HEK293 (cell line): ENCODE data around the gene ARIH1.

Source experiments
- CTCF ChIA-PET: fragments of 350-600 bp; formaldehyde crosslinking; extraction: SDS; loops from one replicate; lab custom pipeline; 2021; ENCODE audit warnings: antibody characterized with exemption; lab: Yijun Ruan, JAX
- POLR2A ChIA-PET: fragments of 300-600 bp; formaldehyde crosslinking; extraction: SDS; loops from one replicate; lab custom pipeline; 2020; ENCODE audit warnings: antibody characterized with exemption, inconsistent platforms; lab: Yijun Ruan, JAX
- H3K27ac ChIP-seq: fragments of 200-500 bp; sonication (Bioruptor generic); 2 replicates; pipeline ENCODE4 v1.5.1; 2014; ENCODE audit warnings: low read depth, low read length, control low read depth, inconsistent platforms; ENCODE audit errors: extremely low read depth
- H3K36me3 ChIP-seq, 2 experiments: fragments of 200-500 bp in 1 of 2; sonication (Bioruptor generic) in 1 of 2; 1 replicate in 1 of 2; 2 replicates in 1 of 2; pipeline ENCODE4 v1.5.1; 2014 to 2017; ENCODE audit warnings: inconsistent platforms in 2 of 2, low read length in 2 of 2; ENCODE audit not compliant: control insufficient read depth in 2 of 2, insufficient read depth in 1 of 2
- H3K4me1 ChIP-seq: fragments of 200-500 bp; sonication (Bioruptor generic); 2 replicates; pipeline ENCODE4 v1.5.1; 2014; ENCODE audit warnings: mild to moderate bottlenecking, low read length, inconsistent platforms; ENCODE audit not compliant: control insufficient read depth, insufficient read depth
- H3K4me3 ChIP-seq: 2 replicates; pipeline ENCODE4 v1.5.1; 2011; ENCODE audit warnings: low read depth, mild to moderate bottlenecking, control low read depth, low read length, moderate library complexity
- H3K9me3 ChIP-seq: fragments of 200-500 bp; sonication (Bioruptor generic); 2 replicates; pipeline ENCODE4 v1.5.1; 2014; ENCODE audit warnings: low read depth, low read length, inconsistent platforms; ENCODE audit not compliant: control insufficient read depth, insufficient read depth
- AEBP2 ChIP-seq: fragments of 450-650 bp; formaldehyde crosslinking; IDR thresholded peaks from 2 replicates; pipeline ENCODE4 v1.5.1; 2016; ENCODE audit warnings: missing biosample characterization, missing genetic modification characterization, borderline replicate concordance
- BCL11B ChIP-seq: fragments of 450-650 bp; formaldehyde crosslinking; IDR thresholded peaks from 2 replicates; pipeline ENCODE4 v1.5.1; 2016; ENCODE audit warnings: low read depth, missing biosample characterization, missing genetic modification characterization
- ZNF133 ChIP-seq: fragments of 450-650 bp; formaldehyde crosslinking; IDR thresholded peaks from 2 replicates; pipeline ENCODE4 v1.5.1; 2016; ENCODE audit warnings: missing biosample characterization, missing genetic modification characterization
- ZNF140 ChIP-seq: fragments of 450-650 bp; formaldehyde crosslinking; IDR thresholded peaks from 2 replicates; pipeline ENCODE4 v1.5.1; 2016; ENCODE audit warnings: missing biosample characterization, missing genetic modification characterization
- ZNF146 ChIP-seq: fragments of 450-650 bp; formaldehyde crosslinking; IDR thresholded peaks from 2 replicates; pipeline ENCODE4 v1.5.1; 2016; ENCODE audit warnings: missing biosample characterization, missing genetic modification characterization
- ZNF16 ChIP-seq: fragments of 450-650 bp; formaldehyde crosslinking; IDR thresholded peaks from 2 replicates; pipeline ENCODE4 v1.5.1; 2016; ENCODE audit warnings: low read depth, missing biosample characterization, missing genetic modification characterization
- ZNF214 ChIP-seq: fragments of 450-650 bp; formaldehyde crosslinking; IDR thresholded peaks from 2 replicates; pipeline ENCODE4 v1.5.1; 2017; ENCODE audit warnings: missing biosample characterization, mild to moderate bottlenecking, missing genetic modification characterization, borderline replicate concordance
- ZNF394 ChIP-seq: fragments of 450-650 bp; formaldehyde crosslinking; IDR thresholded peaks from 2 replicates; pipeline ENCODE4 v1.5.1; 2016; ENCODE audit warnings: missing biosample characterization, missing genetic modification characterization, mild to moderate bottlenecking, moderate library complexity, borderline replicate concordance
- ZNF510 ChIP-seq: fragments of 450-650 bp; formaldehyde crosslinking; IDR thresholded peaks from 2 replicates; pipeline ENCODE4 v1.5.1; 2018; ENCODE audit warnings: mild to moderate bottlenecking, missing genetic modification characterization, missing biosample characterization; ENCODE audit not compliant: insufficient replicate concordance
- ZNF549 ChIP-seq: fragments of 450-650 bp; IDR thresholded peaks from 2 replicates; pipeline ENCODE4 v1.5.1; 2018; ENCODE audit warnings: missing biosample characterization, missing genetic modification characterization, mild to moderate bottlenecking, inconsistent platforms, moderate library complexity
- ZNF558 ChIP-seq: fragments of 450-650 bp; formaldehyde crosslinking; IDR thresholded peaks from 2 replicates; pipeline ENCODE4 v1.5.1; 2016; ENCODE audit warnings: missing biosample characterization, missing genetic modification characterization
- ZNF629 ChIP-seq: fragments of 450-650 bp; formaldehyde crosslinking; IDR thresholded peaks from 2 replicates; pipeline ENCODE4 v1.5.1; 2017; ENCODE audit warnings: missing biosample characterization, missing genetic modification characterization
- ZNF777 ChIP-seq: fragments of 450-650 bp; formaldehyde crosslinking; IDR thresholded peaks from 2 replicates; pipeline ENCODE4 v1.5.1; 2017; ENCODE audit warnings: missing biosample characterization, missing genetic modification characterization, borderline replicate concordance
- ZNF830 ChIP-seq: fragments of 450-650 bp; IDR thresholded peaks from 2 replicates; pipeline ENCODE4 v1.5.0; 2018; ENCODE audit warnings: missing biosample characterization, missing genetic modification characterization, low read depth, mild to moderate bottlenecking, moderate library complexity
- TF ChIP-seq, protein P1 (sequence below): fragments of 450-650 bp; IDR thresholded peaks from 2 replicates; pipeline ENCODE4 v1.5.1; 2018; ENCODE audit warnings: missing biosample characterization, missing genetic modification characterization
- TF ChIP-seq, protein P2 (sequence below): sonication (generic); formaldehyde crosslinking; IDR thresholded peaks from 2 replicates; pipeline ENCODE4 v1.8.1; 2022; ENCODE audit warnings: mild to moderate bottlenecking, moderate library complexity, missing genetic modification reagents

ARIH1 gene

DNA sequence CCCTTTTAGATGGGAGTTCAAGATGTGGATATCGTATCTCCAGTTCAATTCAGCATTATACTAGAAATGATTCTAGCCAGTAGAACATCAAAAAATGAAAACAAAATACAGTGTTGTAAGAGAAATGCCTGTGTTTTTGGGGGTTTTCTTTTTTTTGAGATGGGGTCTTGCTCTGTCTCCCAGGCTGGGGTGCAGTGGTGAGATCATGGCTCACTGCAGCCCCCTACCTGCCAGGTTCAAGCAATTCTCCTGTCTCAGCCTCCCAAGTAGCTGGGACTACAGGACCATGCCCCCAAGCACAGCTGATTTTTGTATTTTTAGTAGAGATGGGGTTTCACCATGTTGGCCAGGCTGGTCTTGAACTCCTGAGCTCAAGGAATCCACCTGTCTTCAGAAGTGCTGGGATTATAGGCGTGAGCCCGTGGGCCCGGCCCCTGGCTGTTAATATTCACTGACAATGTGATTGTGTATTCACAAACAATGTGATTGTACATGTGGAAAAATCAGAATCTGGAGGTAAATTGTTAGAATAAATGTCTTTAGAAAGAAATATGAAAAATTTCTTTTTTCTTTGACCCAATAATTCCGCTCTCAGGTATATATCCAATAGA lies 59.0 kb downstream of the ARIH1 start (continued):
- TF ChIP-seq, protein P1, sequence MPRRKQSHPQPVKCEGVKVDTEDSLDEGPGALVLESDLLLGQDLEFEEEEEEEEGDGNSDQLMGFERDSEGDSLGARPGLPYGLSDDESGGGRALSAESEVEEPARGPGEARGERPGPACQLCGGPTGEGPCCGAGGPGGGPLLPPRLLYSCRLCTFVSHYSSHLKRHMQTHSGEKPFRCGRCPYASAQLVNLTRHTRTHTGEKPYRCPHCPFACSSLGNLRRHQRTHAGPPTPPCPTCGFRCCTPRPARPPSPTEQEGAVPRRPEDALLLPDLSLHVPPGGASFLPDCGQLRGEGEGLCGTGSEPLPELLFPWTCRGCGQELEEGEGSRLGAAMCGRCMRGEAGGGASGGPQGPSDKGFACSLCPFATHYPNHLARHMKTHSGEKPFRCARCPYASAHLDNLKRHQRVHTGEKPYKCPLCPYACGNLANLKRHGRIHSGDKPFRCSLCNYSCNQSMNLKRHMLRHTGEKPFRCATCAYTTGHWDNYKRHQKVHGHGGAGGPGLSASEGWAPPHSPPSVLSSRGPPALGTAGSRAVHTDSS (tag by site-specific recombination) = no peak

- Histone ChIP-seq H3K4me3 (no peak overlapping the region), H3K4me1 (peaks cover 14% of the 10 kb centered on the region), H3K9me3 (no peaks in the 10 kb centered on the region), H3K36me3 (peaks cover 0 to 9% of the 10 kb centered on the region in 2 experiments; a peak in 1 of 3 replicates), H3K27ac (no peak overlapping the region)
- TF ChIP-seq ZNF133 (tag by site-specific recombination) = no peak
- TF ChIP-seq ZNF777 = no peak
- no peak for TF ChIP-seq ZNF510 (tag by site-specific recombination)
- TF ChIP-seq BCL11B = no peak
- TF ChIP-seq ZNF146 (tag by site-specific recombination) = no peak
- TF ChIP-seq ZNF549 (tag by site-specific recombination) = no peak
- TF ChIP-seq ZNF214 (tag by site-specific recombination) = no peak
- TF ChIP-seq ZNF830 (tag by site-specific recombination) = no peak
- TF ChIP-seq ZNF558 (tag by site-specific recombination) = no peak
- TF ChIP-seq ZNF16 (tag by site-specific recombination) = no peak
- no peak for TF ChIP-seq ZNF629 (tag by site-specific recombination)
- TF ChIP-seq ZNF140 = no peak
- POLR2A ChIA-PET = no interaction called here
- CTCF ChIA-PET = interaction anchor here (2.4 kb wide), 1 partner anchor 10 kb away, joined by 14 read pairs; no protein-coding TSS in a partner anchor
Measured at GRCh38 chr15:72534523-72534922, 60.4 kb downstream of the ARIH1 start.

DNA sequence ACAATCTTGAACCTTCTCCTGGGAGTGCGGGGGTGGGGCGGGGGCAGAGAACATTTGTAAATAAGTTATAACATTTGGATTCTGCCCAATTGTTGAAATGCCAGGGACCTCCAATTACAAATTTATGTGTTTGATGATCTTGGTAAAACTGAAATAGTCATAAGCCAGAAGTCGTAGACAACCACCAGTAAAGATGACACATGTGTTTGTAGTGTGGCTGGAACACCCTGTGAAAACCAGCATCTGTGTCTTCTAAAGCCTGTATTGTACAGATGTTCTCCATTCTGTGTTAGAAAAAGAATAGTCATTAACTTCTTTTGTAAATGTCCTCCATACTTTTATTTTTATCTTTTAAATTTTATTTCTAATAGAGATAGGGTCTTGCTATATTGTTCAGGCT lies 61.8 kb downstream of the ARIH1 start:
- no peak for TF ChIP-seq ZNF394
- TF ChIP-seq, protein P2, sequence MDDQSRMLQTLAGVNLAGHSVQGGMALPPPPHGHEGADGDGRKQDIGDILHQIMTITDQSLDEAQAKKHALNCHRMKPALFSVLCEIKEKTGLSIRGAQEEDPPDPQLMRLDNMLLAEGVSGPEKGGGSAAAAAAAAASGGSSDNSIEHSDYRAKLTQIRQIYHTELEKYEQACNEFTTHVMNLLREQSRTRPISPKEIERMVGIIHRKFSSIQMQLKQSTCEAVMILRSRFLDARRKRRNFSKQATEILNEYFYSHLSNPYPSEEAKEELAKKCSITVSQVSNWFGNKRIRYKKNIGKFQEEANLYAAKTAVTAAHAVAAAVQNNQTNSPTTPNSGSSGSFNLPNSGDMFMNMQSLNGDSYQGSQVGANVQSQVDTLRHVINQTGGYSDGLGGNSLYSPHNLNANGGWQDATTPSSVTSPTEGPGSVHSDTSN (CRISPR knock-in tag) = no peak
- TF ChIP-seq AEBP2 (tag by site-specific recombination) = no peak
- no peaks in the 10 kb centered on the region for H3K9me3 ChIP-seq
- peaks cover 0 to 9% of the 10 kb centered on the region in 2 experiments; a peak in 1 of 3 replicates for H3K36me3 ChIP-seq
- H3K27ac ChIP-seq = no peak overlapping the region
- H3K4me3 ChIP-seq = no peak overlapping the region
- H3K4me1 ChIP-seq = peaks cover 14% of the 10 kb centered on the region
- ChIA-PET POLR2A (no interaction called here), CTCF (interaction anchor here (1.2 kb wide), 1 partner anchor 9 kb away, joined by 5 read pairs; no protein-coding TSS in a partner anchor)
